Testis (tissue), 2 donors: ENCODE measurements around the gene AUTS2.

Experiments
- POLR2A ChIP-seq: fragments of 450-650 bp; IDR thresholded peaks from one replicate; pipeline ENCODE4 v1.6.1; 2017; ENCODE audit warnings: antibody characterized with exemption, mild to moderate bottlenecking, moderate library complexity
- TF ChIP-seq, protein P1 (sequence below), 3 experiments: fragments of 450-650 bp in 2 of 3; fragments of 200-600 bp in 1 of 3; sonication (generic) in 1 of 3; IDR thresholded peaks; one replicate each; pipeline ENCODE4 v1.5.1; 2016 to 2019; ENCODE audit warnings: antibody characterized with exemption in 3 of 3, mild to moderate bottlenecking in 2 of 3, moderate library complexity in 1 of 3

DNA sequence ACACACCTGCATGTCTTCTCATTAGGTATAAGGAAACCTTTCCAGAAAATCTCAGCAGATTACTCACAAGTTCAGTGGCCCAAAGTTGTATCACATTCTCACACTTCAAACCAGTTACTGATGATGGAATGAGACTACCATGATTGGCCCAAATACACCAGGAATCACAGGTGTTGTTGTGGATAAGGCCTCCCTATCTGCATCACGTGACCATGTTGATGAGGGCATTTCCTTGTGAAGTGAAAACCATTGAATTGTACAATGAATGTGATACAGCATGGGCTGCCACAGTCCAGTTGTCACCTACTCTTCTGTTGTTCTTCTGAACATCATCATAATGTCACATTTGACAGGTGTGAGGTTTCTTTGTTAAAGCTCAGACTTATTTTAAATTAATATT is 431.7 kb downstream of the AUTS2 start:
- TF ChIP-seq, protein P1, sequence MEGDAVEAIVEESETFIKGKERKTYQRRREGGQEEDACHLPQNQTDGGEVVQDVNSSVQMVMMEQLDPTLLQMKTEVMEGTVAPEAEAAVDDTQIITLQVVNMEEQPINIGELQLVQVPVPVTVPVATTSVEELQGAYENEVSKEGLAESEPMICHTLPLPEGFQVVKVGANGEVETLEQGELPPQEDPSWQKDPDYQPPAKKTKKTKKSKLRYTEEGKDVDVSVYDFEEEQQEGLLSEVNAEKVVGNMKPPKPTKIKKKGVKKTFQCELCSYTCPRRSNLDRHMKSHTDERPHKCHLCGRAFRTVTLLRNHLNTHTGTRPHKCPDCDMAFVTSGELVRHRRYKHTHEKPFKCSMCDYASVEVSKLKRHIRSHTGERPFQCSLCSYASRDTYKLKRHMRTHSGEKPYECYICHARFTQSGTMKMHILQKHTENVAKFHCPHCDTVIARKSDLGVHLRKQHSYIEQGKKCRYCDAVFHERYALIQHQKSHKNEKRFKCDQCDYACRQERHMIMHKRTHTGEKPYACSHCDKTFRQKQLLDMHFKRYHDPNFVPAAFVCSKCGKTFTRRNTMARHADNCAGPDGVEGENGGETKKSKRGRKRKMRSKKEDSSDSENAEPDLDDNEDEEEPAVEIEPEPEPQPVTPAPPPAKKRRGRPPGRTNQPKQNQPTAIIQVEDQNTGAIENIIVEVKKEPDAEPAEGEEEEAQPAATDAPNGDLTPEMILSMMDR (IDR thresholded peaks at IDR 0.05): no peak
- TF ChIP-seq POLR2A: no peak
